H1 (cell line): ENCODE results near the gene PNLDC1. TPM values are rescaled to one million over a fixed set of nuclear protein-coding genes. Genes with fewer than 3 reads are reported as not detected.

Experiments
- CHD7 ChIP-seq: fragments of 300-600 bp; sonication (generic); IDR thresholded peaks from 2 replicates; pipeline ENCODE4 v1.7.1; 2012; ENCODE audit warnings: low read length, moderate library complexity, mild to moderate bottlenecking, inconsistent platforms; ENCODE audit not compliant: insufficient replicate concordance
- FOSL1 ChIP-seq: IDR thresholded peaks from 2 replicates; pipeline ENCODE4 v1.6.1; 2011; ENCODE audit warnings: mild to moderate bottlenecking, low read depth, low read length, moderate library complexity; ENCODE audit not compliant: insufficient read depth
- HDAC2 ChIP-seq, 2 experiments: fragments of 300-600 bp in 1 of 2; sonication (generic) in 1 of 2; IDR thresholded peaks; 2 replicates each; pipeline ENCODE4 v1.6.1; 2011 to 2012; ENCODE audit warnings: low read depth in 2 of 2, low read length in 2 of 2, mild to moderate bottlenecking in 2 of 2, moderate library complexity in 2 of 2, borderline replicate concordance in 1 of 2, inconsistent platforms in 1 of 2
- HDAC6 ChIP-seq: IDR thresholded peaks from one replicate; pipeline ENCODE4 v1.7.1; 2012; ENCODE audit warnings: low read depth, mild to moderate bottlenecking, inconsistent platforms, low read length, moderate library complexity
- JUND ChIP-seq: IDR thresholded peaks from 2 replicates; pipeline ENCODE4 v1.6.1; 2011; ENCODE audit warnings: mild to moderate bottlenecking, improper control_type of control experiment, low read length
- RXRA ChIP-seq: IDR thresholded peaks from 2 replicates; pipeline ENCODE4 v1.6.1; 2011; ENCODE audit warnings: low read depth, mild to moderate bottlenecking, low read length, moderate library complexity; ENCODE audit not compliant: insufficient read depth
- SIX5 ChIP-seq: IDR thresholded peaks from 2 replicates; pipeline ENCODE4 v1.6.1; 2011; ENCODE audit warnings: mild to moderate bottlenecking, low read depth, low read length
- SP1 ChIP-seq: IDR thresholded peaks from 2 replicates; pipeline ENCODE4 v1.6.1; 2011; ENCODE audit warnings: low read depth, low read length
- TAF7 ChIP-seq: optimal IDR thresholded peaks from 2 replicates; pipeline ENCODE3; 2011; ENCODE audit warnings: low read depth, mild to moderate bottlenecking, inconsistent platforms, low read length, moderate library complexity, borderline replicate concordance
- TCF12 ChIP-seq: IDR thresholded peaks from 2 replicates; pipeline ENCODE4 v1.6.1; 2011; ENCODE audit warnings: low read depth, mild to moderate bottlenecking, low read length
- polyA plus RNA-seq, 7 experiments: library from polyadenylated mRNA; depleted of rRNA in 3 of 7; stranded (reverse) in 5 of 7; unstranded in 2 of 7; fragments of >200 nt in 5 of 7; fragments of 200-250 nt in 2 of 7; gene quantifications; 1 replicate in 5 of 7; 2 replicates in 1 of 7; 4 replicates in 1 of 7; pipeline versions ENCODE4 v1.2.1 to v1.2.3, GENCODE V29; 2011 to 2013; ENCODE audit warnings: missing spikeins in 2 of 7, mixed read lengths in 2 of 7
- total RNA-seq: library from RNA; stranded (reverse); fragmentation: NEBNext Ultra II Directional; extraction: Animal tissue kit (Norgen Biotek cat#: 25700); gene quantifications from 2 replicates; pipeline ENCODE4 v1.2.1, GENCODE V29; 2021

The PNLDC1 gene
- total and polyA plus RNA-seq, 2 of the 8 experiments (the other 6 are each of a cell fraction or from before 2014, with no cell fraction given) = 0.15 to 0.34 TPM

- no peak for TF ChIP-seq CHD7
- TF ChIP-seq FOSL1 = no peak
- peak; percentile 96 for TF ChIP-seq TAF7
- no peak for TF ChIP-seq RXRA
- no peak for TF ChIP-seq HDAC6
- TF ChIP-seq SP1 = peak; percentile 50; the same call in 1 of the 2 replicates
- TF ChIP-seq TCF12 = no peak
- TF ChIP-seq JUND = no peak
- peak in 1 of 2 experiments; percentile 51; a peak in 1 of 4 replicates for TF ChIP-seq HDAC2 (IDR thresholded peaks at IDR 0.05; ENCODE audit: borderline replicate concordance in 1 of 2, low read depth in 2 of 2, low read length in 2 of 2)
- no peak for TF ChIP-seq SIX5
Observed at GRCh38 chr6:159789377-159790148, 10.5 kb upstream of the PNLDC1 start, which contains the start of gene TCP1 (continued).
